ENCODE results near the gene ZSCAN26.
"Not testable (repeated sequence)": the region's sequence is repeated elsewhere in the genome, so short reads cannot be mapped to it uniquely, and the experiment has no call there.

The ZSCAN26 gene

DNA sequence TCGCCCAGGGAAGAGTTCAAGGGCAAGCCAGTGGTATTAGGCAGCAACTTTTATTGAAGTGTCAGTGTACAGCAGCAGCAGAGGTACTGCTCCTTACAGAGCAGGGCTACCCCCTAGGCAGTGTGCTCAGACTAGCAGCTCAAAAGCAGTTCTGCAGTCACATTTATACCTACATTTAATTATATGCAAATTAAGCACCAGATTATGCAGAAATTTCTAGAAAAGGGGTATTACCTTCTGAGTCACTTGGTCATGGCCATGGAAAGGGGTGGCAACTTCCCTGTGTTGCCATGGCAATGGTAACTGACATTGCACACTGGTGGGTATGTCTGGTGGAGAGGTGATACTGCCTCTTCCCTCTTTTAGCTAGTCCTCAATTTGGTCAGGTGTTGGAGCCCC is 12.8 kb upstream of the ZSCAN26 start:
- DNase-seq (ENCODE audit: low read depth in 2 of 2) = no peak

DNA sequence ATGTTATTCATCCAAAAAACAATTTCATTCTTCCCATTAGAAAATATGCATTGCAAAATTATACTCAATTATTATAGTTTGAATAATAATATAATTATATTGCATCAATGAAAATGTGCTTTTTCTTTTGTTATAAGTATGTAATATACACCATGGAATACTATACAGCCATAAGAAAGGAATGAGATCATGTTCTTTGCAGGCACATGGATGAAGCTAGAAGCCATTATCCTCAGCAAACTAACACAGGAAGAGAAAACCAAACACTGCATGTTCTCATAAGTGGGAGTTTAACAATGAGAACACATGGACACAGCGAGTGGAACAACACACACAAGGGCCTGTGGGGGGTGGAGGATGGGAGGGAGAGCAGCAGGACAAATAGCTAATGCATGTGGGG is 9.9 kb upstream of the ZSCAN26 start:
- no peak for DNase-seq (ENCODE audit: low read depth in 2 of 2)

DNA sequence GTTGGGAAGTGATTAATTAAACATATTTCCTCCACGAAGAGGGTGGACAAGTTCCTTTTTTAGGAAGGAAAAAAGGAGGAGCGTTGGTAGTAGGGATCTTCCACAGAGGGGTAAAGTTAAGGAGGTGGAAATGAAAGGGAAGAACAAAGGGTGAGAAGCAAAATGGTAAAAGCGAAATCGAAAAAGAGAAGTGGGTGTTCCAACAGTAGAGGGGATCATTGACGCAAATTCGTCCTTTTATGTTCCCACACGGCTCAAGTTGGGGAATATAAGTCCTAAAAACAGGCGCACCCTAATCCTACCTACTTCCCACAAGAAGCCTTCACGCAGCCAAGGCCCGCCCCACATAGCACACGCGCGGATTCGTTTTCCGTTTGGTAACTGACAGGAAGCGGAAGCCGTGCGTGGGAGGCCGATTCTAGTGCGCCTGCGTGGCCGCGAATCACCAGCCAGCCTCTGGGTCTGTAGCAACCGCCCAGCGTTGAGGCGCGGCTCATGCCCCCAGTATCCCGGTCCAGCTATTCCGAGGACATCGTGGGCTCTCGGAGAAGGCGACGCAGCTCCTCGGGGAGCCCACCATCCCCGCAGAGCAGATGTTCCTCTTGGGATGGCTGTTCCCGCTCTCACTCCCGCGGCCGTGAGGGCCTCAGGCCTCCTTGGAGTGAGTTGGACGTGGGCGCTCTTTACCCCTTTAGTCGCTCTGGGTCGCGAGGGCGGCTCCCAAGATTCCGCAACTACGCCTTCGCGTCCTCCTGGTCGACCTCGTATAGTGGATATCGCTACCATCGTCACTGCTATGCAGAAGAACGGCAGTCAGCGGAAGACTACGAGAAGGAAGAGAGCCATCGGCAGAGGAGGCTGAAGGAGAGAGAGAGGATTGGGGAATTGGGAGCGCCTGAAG is 7.8 kb upstream of the ZSCAN26 start, which contains the start of gene NKAPL:
Gene NKAPL, plus strand, starts transcription at position 421 of the 901 bp plus-strand sequence. Its CDS starts 75 bp downstream, at position 496.
- DNase-seq (ENCODE audit: low read depth in 2 of 2) = peak; percentile 21 to 39

DNA sequence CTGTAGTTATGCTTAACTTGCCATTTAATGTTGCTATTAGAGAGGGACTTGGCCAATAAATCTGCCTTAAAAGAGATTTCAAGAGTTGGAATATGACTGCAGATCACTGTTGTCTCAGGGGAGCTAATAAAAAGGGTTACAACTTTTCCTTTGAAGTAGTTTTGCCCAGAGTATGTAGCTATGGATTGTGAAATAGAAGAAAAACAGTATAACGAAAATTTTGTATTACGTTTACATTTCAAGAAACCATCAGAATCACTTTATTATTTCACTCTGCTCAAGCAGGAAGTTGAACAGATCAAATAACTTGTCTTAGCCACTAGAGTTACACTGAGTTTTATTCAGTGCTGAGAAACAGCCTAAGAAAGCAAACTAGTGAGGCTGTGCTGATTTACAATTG is 3.0 kb upstream of the ZSCAN26 start:
- no peak for DNase-seq (ENCODE audit: low read depth in 2 of 2)

DNA sequence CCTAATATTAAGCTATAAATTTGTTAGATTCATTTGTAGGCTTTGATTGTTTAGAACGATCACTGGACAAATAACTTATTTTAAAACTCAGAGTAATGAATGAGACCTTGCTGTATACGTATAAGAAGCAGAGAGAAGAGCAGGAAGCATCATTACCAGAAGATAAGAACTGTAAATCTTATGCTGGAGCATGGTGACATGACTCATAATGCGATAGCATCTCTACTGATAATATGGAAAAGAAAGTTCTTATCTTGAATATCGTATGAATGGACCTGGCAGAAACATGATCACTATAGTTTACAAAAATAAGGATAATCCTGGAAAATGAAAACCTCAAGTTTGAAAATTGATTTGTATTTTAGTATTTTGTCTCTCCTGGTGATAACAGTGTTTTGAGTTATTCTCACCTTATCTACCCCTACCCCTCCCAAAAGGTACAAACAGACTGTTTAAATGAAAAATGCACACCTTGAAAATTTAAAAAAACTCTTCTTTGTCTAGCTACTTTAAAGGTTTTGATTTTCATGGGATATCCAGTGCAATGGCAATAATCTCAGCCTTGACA is 2.0 kb upstream of the ZSCAN26 start:
- DNase-seq (ENCODE audit: low read depth in 2 of 2) = no peak

DNA sequence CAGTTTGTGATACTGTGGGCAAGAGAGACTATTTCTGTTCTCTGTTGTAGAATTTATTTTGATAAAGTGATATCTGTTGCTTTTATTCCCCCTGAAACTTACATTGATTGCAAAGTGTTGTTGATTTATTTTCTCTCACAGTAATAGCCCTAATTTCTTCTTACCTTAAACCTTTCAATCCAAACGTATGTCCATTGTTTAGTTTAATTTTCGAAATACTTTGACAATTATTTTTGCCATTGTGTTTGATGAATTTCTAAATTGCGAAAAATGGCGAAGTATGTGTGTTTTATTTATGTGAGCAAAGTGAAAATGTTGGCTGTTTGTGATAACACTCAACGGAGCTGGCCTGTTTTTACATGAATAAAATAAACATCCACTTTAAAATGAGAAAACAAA is 381 bp upstream of the ZSCAN26 start:
- no peak for DNase-seq (ENCODE audit: low read depth in 2 of 2)

DNA sequence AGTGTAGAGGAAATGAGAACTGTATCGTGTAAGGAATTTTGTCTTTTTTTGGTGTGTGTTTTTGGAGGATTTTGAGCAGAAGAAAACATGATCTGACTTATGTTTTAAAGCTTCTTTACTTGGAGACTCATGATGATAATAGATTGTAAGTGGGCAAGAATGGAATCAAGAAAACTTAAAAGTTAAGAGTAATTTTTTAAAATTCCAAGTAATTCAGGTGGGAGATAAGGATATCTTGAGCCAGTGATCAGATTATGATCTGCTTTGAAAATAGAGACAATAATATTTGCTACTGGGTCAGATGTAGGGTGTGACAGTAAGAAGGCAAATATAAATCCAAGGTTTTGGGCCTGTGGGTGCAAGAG is 734 bp downstream of the ZSCAN26 start:
- no peak for DNase-seq (ENCODE audit: low read depth in 2 of 2)

DNA sequence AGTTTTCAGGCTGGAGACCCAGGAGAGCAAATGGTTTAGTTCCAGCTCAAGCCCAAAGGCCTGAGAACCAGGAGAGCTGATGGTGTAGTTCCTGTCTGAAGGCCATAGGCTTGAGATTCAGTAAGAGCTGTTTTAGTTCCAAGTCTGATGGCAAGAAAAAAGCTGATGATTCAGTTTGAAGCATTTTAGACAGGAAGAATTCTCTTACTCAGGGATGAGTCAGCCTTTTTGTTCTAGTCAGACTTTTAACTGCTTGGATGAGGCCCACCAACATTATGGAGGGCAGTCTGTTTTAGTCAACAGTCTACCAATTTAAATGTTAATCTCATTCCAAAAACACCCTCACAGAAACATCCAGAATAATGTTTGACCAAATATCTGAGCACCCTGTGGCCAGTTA is 2.5 kb downstream of the ZSCAN26 start:
- no peak for DNase-seq (ENCODE audit: low read depth in 2 of 2)

DNA sequence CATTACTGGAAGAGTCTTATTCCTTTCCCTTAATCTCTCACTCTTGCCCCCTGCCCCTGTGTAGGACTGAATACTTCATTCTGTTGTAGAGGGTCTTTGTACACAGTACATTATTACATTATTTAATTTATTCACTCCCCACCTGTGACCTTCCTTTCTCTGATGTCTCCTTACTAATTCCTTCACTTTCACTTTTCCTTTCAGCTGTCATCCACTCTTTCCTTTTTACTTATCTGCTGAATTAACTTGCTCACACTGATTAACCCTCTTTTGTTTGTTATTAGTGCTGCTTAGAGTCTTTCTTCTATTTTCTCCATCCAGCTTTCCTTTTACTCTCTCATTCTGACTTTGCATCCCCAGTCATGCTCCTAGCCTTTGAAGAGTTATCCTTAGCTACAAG is 7.9 kb downstream of the ZSCAN26 start:
- DNase-seq (ENCODE audit: low read depth in 2 of 2) = no peak

DNA sequence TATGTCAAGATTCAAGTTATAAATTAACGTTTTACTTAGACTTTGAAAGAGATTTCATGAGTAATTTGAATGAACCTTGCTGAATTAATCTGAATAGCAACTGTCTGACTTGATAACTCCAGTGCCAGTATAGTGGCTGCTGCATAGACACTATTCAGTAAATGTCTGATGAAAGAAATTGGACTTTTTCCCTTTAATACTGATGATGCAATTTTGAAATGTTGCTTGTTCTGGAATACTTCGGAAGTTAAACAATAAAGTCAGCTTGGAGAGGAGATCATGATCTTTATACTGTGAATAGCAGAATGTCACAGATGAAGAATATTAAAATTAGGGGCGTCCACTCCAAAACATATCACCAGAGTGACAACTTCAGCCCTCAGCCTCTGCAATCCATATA is 10.8 kb downstream of the ZSCAN26 start:
- DNase-seq (ENCODE audit: low read depth in 2 of 2) = no peak

DNA sequence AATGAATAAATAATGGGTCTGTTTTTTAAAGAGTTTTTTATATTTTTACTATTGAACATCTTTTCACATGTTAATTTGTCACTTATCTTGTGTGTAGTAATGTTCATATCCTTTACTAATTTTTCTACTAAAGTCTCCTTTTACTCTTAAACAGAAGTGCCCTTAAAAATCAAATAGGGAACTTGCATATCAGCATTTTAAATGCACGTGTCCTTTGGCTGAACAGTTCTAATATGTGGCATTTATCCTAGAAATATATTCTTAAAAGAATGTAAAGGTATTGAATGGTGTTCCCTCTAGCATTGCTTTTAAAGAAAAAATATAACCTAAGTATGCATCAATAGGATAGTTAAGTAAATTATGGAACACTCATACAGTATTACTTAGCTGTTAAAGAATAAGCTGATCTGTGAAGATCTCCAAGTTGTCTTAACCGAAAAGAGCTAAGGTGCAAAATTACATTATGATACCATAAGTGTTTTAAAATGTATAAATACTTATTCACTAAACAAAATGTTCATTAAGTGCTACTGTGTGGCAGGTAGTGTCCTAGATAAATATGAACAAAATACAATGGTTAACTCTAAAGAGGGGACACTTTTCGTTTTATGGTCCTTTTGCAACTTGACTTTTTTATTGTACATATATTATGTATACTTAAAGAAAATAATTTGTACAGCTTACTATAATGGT is 13.8 kb downstream of the ZSCAN26 start:
- no peak for DNase-seq (ENCODE audit: low read depth in 2 of 2)

DNA sequence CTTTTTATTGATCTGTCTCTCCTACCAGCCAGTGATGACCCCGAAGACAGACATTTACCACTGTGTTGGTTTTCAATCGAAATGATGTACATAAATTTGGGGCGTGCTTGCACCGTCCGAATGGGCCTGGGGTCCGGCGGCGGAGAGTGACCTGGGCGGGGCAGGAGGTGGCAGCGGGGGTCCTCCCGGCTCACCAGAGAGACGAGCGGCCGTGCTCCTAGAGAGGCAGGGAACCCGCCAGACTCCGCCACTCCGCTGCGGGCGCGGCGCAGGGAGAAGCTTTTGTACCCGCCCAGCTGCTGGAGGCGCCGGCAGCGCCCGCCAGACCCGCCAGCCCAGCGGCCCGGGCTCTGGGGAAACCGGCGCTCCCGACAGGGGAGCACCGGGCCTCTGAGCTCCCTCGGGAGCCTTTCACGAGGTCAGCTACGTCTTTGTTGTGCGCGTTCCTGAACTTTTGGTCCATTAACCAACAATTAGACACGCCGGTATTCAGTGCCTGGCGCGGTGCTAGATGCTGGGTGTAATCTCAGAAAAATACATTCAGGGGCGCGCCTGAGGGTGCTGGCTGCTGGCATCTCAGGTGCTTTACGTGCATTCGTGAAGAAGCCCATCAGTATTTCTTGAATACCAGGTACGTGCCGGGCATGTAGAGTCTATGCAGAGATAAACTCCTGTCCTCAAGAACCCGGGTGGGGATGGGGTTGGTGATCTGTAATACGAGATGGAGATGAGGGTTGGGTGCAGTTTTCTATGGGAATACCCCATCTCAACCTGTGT is 14.5 kb downstream of the ZSCAN26 start, which contains the start of gene PGBD1:
Gene PGBD1, plus strand, starts transcription at position 285 of the 777 bp plus-strand sequence. CDS start 2,242 bp downstream, outside the sequence.
- peak in 1 of 2 donors; percentile 13 for DNase-seq (ENCODE audit: low read depth in 2 of 2)

DNA sequence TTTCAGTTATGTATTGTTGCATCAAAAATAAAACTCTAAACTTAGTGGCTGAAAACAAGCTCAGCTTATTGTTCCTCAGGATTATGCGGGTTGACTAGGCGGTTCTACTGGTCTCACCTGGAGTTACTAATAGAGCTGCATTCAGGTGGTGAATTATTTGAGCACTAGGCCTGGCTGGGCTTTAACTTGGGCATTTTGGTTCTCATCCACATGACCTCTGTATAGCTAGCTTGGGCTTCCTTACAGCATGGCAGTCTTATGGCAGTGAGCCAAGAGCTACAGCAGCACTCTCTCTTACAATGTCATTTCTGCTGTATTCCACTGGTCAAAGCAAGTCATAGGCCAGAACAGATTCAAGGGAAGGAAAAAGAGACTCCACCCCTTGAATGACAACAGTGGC is 16.0 kb downstream of the ZSCAN26 start:
- DNase-seq (ENCODE audit: low read depth in 2 of 2) = no peak

DNA sequence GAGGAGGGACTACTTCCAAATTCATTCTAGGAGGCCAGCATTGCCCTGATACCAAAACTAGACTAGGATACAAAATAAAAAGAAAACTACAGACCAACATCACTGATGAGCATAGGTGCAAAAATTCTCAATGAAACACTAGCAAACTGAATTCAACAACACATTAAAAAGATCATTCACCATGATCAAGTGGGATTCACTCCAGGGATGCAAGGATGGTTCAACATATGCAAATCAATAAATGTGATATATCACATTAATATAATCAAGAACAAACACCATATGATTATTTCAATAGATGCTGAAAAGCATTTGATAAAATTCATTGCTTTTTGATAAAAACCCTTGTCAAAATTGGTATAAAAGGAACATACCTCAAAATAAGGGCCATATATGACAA is 24.6 kb downstream of the ZSCAN26 start:
- DNase-seq (ENCODE audit: low read depth in 2 of 2) = no peak

DNA sequence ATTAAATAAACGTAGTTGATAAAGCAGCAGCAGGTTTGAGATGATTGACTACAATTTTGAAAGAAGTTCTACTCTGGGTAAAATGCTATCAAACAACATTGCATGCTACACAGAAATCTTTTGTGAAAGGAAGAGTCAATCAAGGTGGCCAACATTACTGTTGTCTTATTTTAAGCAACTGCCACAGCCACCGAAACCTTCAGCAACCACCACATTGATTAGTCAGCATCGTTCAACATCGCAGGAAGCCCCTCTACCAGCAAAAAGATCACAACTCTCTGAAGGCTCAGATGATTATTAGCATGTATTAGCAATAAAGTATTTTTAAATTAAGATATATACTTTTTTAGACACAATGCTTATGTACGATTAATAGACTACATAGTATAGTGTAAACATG is 28.4 kb downstream of the ZSCAN26 start:
- DNase-seq (ENCODE audit: low read depth in 2 of 2) = no peak

DNA sequence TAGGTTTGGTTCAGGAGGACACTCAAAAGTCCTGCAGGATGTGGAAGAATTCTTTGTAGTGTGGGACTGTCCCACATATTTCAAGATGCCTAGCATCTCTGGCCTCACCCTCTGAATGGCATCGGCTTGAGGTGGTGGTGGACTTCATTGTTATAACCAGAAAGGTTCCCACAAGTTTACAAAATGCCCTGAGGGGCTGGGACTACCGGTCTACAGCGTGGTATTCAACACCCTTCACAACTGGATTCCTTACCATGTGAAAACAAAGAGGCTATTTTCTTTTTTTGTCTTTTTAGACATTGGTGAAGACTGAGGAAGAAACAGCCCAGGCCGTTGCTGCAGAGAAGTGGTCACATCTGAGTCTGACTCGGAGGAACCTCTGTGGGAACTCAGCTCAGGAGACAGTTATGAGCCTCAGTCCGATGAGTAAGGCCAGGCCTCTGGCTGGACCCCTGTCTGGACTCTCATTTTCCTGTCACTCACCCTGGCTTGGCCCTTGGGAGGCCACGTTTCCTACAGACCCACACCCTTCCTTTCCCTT is 29.6 kb downstream of the ZSCAN26 start:
- no peak for DNase-seq (ENCODE audit: low read depth in 2 of 2)

DNA sequence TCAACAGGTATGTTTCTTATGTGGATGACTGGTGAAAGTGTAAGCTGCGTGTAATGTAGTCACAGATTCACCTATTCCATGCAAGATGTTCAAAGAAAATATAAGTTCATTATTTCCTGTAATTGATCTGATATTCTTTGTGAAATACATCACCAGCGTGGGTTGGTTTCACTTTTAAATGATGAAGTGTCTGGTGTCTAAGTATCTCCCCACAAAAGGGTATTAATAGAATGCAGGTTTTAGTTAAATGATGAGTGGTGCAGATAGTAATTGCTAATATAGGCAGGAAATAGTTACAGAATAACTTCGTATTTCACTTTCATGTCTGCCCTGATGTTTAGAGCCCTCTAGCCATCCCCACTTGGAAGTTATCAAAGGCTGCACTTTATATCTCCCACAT is 36.6 kb downstream of the ZSCAN26 start:
- DNase-seq (ENCODE audit: low read depth in 2 of 2) = no peak

DNA sequence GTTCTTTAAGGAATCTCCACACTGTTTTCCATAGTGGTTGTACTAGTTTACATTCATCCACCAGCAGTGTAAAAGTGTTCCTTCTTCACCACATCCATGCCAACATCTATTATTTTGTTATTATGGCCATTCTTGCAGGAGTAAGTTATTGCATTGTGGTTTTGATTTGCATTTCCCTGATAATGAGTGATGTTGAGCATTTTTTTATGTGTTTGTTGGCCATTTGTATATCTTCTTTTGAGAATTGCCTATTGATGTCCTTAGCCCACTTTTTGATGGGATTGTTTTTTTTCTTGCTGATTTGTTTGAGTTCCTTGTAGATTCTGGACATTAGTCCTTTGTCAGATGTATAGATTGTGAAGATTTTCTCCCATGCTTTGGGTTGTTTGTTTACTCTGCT is 39.4 kb downstream of the ZSCAN26 start:
- DNase-seq (ENCODE audit: low read depth in 2 of 2) = not testable (repeated sequence)

DNA sequence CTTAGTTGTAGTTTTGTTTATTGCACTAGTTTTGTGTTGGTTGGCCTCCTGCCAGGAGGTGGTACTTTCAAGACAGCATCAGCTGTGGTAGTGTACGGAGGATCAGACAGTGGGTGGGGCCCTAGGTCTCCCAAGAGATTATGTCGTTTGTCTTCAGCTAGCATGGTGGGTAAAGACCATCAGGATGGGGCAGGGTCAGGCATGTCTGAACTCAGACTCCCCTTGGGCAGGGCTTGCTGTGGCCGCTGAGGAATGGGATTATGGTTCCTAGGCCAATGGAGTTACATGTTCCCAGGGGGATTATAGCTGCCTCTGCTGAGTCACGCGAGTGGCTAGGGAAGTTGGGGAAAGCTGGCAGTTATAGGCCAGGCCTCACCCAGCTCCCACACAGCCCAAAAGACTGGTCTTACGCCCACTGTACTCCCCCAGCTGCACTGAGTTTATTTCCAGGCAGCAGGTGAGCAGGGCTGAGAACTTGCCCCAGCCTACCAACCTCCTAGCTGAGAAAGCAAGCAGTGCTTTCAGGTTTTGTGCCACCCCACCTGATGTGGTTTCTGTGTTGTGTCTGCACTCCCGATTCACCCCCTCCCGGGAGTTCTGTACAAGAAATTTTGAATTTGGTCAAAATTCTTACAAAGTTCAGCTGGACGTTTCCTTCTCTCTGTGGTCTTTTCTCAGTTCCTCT is 44.3 kb downstream of the ZSCAN26 start:
- DNase-seq (ENCODE audit: low read depth in 2 of 2) = no peak

DNA sequence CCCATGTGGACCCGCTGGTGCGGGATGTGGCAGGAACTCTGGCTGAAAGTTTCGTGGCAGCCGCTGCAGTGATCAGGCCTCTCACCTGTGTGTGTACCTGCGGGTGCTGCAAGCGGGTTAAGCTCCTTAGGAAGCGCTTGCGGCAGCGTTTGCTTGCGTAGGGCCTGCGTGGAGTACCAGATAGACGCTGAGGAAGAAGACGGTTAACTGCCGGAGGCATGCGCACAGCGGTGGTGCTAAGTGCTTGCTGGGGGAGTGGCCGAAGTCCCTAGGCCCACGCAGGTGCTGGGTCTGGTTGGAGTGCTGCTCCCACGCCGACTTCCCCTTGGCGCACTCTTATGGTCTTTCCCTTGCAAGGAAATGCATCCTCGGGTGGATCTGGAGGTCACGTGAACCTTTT is 46.0 kb downstream of the ZSCAN26 start:
- DNase-seq (ENCODE audit: low read depth in 2 of 2) = no peak

DNA sequence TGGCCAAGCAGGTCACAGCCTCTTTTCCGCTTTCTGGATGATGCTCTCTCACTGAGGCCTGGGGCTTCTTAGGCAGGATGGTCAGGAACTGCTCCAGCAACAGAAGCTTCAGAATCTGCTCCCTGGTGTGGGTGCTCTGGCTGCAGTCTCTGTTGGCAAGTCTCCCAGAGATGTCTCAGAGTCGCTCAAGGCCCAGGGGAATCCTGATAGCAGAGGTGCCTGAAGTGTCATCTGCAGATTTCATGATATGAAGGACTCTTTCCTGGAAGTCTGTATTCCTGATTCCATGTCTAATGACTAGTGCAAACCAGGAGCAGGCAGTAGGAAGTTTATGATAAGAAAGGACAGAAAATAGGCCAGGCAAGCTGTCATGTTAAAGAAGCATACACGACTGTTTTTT is 48.7 kb downstream of the ZSCAN26 start:
- DNase-seq (ENCODE audit: low read depth in 2 of 2) = no peak
